Measurements from ENCODE around the gene SUSD2.

DNA sequence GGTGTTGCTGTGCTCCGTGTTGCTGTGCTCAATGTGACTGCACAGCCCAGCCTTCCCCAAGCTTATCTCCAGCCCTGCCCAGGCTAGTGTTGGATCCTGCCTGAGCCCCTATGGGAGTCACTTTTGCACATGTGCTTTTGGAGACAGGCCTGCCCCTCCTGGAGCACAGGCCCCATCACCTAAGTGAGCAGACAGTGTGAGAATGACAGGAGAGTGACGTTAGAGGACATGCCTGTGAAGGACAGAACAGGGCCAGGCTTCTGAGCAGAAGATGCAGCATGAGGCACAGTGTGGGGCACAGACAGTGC lies 36.6 kb upstream of the SUSD2 start:
- no peak for TF ChIP-seq RAD21 (IDR thresholded peaks at IDR 0.05)
- no peak for TF ChIP-seq CTCF (IDR thresholded peaks at IDR 0.05; ENCODE audit: low read depth, low read length, missing input control)
- no peak for TF ChIP-seq GABPA (IDR thresholded peaks at IDR 0.05 in 1 of 2, conservative IDR thresholded peaks at IDR 0.05 in 1 of 2)
- TF ChIP-seq, protein P1, sequence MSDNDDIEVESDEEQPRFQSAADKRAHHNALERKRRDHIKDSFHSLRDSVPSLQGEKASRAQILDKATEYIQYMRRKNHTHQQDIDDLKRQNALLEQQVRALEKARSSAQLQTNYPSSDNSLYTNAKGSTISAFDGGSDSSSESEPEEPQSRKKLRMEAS (IDR thresholded peaks at IDR 0.05), result no peak
- no peak for TF ChIP-seq TAF1 (conservative IDR thresholded peaks at IDR 0.05)
- no peak for TF ChIP-seq FOXA1 (IDR thresholded peaks at IDR 0.05)
